HG03460 (cell line): ENCODE results near the gene GUCY1A1.

Experiments
- ATAC-seq: cut with Tn5 transposase; IDR thresholded peaks from one replicate; pipeline ENCODE4 v1.9.1; 2021; ENCODE audit not compliant: unreplicated experiment

The GUCY1A1 gene

DNA sequence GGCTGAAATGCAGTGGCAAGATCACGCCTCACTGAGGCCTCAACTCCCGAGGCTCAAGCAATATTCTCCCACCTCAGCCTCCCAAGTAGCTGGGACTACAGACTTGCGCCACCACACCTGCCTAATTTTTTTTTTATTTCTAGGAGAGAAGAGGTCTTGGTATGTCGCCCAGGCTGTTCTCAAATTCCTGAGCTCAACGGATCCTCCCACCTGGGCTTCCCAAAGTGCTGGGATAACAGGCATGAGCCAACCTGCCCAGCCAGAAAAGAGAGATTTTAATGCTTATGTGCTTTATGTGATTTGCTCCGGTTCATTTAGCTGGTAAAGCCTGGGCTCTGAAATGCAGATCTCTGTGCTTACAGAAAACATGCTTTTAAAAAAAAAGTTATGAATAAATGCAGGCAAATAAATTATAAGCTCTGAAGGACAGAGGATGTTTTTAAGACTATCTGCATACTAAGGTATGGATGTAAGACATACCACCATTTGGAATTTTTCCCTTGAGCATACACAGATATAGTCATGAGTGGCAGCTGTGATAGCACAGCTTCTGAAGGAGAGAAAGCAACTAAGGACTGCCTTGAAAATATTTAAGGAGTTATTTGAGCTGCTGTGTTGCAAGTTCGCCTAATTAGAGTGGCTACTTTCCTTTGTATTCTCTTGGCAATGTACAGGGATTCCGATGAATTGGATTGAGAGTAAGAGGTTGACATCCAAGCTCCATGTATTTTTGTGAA, 106.0 kb downstream of the GUCY1A1 start:
- no peak for ATAC-seq

DNA sequence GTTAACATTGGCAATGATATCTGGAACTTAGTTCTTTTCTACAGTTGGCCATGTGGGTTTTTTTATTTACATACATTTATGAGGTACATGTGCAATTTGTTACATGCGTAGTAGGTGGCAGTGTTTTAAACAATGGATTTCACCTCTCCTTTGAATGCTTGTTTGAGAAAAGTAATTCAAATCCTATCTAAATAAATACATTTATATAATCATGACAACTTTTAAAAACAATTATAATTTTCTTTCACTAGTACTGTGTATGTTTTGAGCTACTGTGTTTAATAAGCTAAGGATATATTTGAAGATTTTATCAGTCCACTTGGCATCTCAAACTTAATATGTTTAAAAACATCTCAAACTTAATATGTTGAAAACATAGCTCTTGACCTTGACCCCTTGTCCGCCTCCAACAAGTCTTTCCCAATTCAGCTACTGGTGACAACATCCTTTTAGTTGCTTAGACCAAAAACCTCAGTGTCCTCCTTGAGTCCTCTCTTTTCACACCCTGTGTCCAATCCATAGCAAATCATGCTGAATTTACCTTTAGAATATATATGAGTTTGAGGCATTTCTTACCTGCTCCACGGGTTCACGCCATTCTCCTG, 106.7 kb downstream of the GUCY1A1 start:
- no peak for ATAC-seq

DNA sequence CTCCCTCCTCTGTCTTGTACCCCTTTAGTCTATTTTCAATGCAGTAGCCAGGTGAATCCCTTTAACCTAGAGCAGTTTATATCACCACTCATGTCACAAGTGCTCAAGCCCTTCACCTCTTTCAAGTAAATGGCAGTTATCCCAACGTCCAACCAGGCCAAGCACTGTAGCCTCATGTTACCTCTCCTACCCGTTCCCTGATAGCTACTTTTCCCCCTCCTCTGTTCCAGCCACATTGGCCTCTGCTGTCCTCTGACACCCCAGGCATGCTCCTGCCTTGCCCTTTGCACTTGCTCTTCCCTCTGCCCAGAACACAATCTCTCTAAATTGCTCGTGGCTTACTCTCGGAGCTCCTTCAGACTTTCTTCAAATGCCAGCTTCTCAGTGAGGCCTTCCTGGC, 107.4 kb downstream of the GUCY1A1 start:
- no peak for ATAC-seq

DNA sequence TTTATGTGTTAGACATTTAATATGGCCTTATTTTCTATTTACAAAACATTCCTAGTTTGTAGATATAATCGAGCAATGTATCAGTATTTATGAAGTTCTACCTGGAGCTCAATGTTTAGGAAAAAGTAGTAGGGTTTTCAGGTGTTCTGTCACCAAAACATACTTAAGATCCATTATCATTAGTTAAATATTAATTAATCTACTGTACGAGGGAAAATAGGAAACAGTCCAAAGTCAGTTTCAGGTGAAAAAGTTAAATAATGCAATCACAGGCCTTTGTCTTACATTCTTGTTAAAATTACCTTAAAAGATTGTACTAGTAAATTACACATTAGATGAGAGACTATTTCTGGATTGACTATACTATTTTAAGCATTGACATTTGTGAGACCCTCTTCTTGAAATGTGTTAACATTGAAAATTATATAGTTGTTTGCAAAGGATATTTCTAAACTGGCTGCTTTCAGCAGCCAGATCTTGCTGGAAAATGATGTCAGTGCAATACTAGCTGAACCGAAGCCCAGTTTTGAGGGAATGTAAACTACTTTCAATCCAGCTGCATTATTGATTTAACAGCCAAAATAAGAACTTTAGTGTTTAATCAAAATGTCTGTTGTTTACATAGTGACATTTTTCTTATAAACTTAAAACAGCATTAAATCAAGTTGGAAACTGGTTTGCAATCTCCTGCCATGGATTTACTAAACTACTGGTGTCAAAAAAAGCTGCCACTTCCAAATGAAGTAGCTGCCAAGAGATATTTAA, 111.5 kb downstream of the GUCY1A1 start:
- no peak for ATAC-seq

DNA sequence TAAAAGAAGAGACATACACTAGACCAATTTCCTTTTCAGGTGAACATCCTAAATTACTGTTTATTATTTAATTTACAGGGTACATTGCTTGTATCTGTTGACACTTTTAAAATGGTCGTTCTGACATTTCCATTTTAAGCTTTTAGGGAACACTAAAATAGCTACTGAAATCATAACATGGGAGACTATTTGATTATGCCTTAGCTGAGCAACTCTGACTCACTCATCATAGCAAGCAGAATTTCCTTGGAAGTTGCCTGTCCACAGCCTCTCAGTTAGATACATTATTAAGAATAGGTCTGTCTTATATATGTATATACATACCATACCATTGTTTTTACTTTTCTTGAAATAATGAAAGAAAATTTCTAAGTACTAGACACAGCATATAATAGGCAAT, 114.1 kb downstream of the GUCY1A1 start:
- ATAC-seq = no peak

DNA sequence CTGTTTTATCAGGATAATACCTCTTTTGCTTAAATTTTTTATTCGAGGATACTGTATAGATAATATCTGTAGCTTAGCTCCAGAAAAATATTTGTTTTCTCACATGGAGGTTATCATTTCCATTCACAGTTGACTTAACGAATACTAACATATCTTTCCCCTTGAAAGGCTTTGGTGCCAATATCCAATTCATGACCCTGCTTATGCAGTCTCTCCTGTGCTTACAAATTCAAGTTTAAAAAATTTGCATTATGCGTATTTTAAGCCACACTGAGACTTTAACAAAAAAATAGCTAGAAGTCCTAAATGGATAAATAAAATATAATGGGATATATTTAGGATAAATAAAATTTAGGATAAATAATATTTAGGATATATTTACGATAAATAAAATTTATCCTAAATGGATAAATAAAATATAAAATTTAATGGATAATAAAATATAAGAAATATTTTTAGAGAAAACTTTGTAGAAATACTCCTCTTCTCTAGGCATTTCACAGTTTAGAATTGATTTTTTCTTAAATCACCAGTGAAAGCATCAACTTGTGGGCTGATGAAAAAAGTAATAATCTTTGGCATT, 114.7 kb downstream of the GUCY1A1 start:
- no peak for ATAC-seq
